K562 (cell line): ENCODE data around the gene CSF1. TPM values are rescaled to one million over a fixed set of nuclear protein-coding genes. Genes with fewer than 3 reads are reported as not detected.

Experiments
- ARNT ChIP-seq, 2 experiments: fragments of 450-650 bp; IDR thresholded peaks; 2 replicates each; pipeline ENCODE4 v1.6.1; 2016; ENCODE audit warnings: mild to moderate bottlenecking in 1 of 2
- BMI1 ChIP-seq: fragments of 150-350 bp; IDR thresholded peaks from 2 replicates; pipeline ENCODE4 v1.6.1; 2014; ENCODE audit warnings: low read length
- CC2D1A ChIP-seq: fragments of 450-650 bp; IDR thresholded peaks from 2 replicates; pipeline ENCODE4 v1.6.1; 2017; ENCODE audit warnings: mild to moderate bottlenecking
- CHD7 ChIP-seq: fragments of 200-600 bp; sonication (generic); IDR thresholded peaks from one replicate; pipeline ENCODE4 v1.6.1; 2012; ENCODE audit warnings: mild to moderate bottlenecking, low read depth, low read length, inconsistent platforms
- E2F3 ChIP-seq: fragments of 250-450 bp; sonication (Bioruptor Pico); IDR thresholded peaks from 2 replicates; pipeline ENCODE4 v1.4.0; 2020; ENCODE audit warnings: mild to moderate bottlenecking
- FIP1L1 ChIP-seq: fragments of 200-400 bp; formaldehyde crosslinking; IDR thresholded peaks from 2 replicates; pipeline ENCODE4 v1.6.1; 2018; ENCODE audit warnings: mild to moderate bottlenecking, low read depth, low read length; ENCODE audit not compliant: poor library complexity, severe bottlenecking
- POLR3A ChIP-seq: IDR thresholded peaks from 2 replicates; pipeline ENCODE4 v1.6.1; 2011; ENCODE audit warnings: borderline replicate concordance, mild to moderate bottlenecking, moderate library complexity; ENCODE audit not compliant: insufficient read length, insufficient read depth; ENCODE audit errors: extremely low read depth
- RBM25 ChIP-seq: fragments of 200-400 bp; formaldehyde crosslinking; IDR thresholded peaks from 2 replicates; pipeline ENCODE4 v1.6.1; 2018; ENCODE audit warnings: low read length, low read depth, moderate library complexity; ENCODE audit not compliant: severe bottlenecking
- ZNF174 ChIP-seq: fragments of 250-450 bp; sonication (Bioruptor Pico); IDR thresholded peaks from 2 replicates; pipeline ENCODE4 v1.4.0; 2020; ENCODE audit warnings: mild to moderate bottlenecking
- ZNF551 ChIP-seq: fragments of 250-450 bp; sonication (Bioruptor Pico); IDR thresholded peaks from 2 replicates; pipeline ENCODE4 v1.5.0; 2021; ENCODE audit warnings: mild to moderate bottlenecking, moderate library complexity
- ZNF584 ChIP-seq: fragments of 200-800 bp; sonication (Bioruptor generic); IDR thresholded peaks from 2 replicates; pipeline ENCODE4 v1.6.1; 2016; ENCODE audit warnings: low read depth, mild to moderate bottlenecking, missing genetic modification characterization, missing compliant biosample characterization
- ZNF655 ChIP-seq: fragments of 250-450 bp; sonication (Bioruptor Pico); IDR thresholded peaks from 2 replicates; pipeline ENCODE4 v1.5.0; 2021
- polyA plus RNA-seq, 8 experiments: library from polyadenylated mRNA; depleted of rRNA in 4 of 8; stranded (reverse) in 5 of 8; unstranded in 3 of 8; fragments of >200 nt; fragmentation: Nextera tagmentation in 2 of 8; fragmentation: Illumina TruSeq in 1 of 8; extraction: Ambion mirVana in 2 of 8; extraction: Trizol in 1 of 8; gene quantifications; 2 replicates each; pipeline versions ENCODE4 v1.2.1 to v1.2.3, GENCODE V29; 2011 to 2014; ENCODE audit warnings: inconsistent platforms in 1 of 8, missing spikeins in 1 of 8
- total RNA-seq, 7 experiments: library from RNA; depleted of rRNA in 6 of 7; stranded (reverse); fragments of >200 nt in 6 of 7; fragmentation: Illumina TruSeq in 2 of 7; extraction: Trizol in 2 of 7; gene quantifications; 2 replicates each; pipeline versions ENCODE4 v1.2.1 to v1.2.3, GENCODE V29; 2011 to 2021; ENCODE audit warnings: low replicate concordance in 1 of 7
- TF ChIP-seq, protein P1 (sequence below): IDR thresholded peaks from 2 replicates; pipeline ENCODE4 v1.6.1; 2014; ENCODE audit warnings: antibody characterized with exemption

The CSF1 gene
- total and polyA plus RNA-seq, 9 of the 15 experiments (the other 6 are each of a cell fraction or from before 2014, with no cell fraction given): 0.18 to 11.8 (median 2.8) TPM

- TF ChIP-seq, protein P1, sequence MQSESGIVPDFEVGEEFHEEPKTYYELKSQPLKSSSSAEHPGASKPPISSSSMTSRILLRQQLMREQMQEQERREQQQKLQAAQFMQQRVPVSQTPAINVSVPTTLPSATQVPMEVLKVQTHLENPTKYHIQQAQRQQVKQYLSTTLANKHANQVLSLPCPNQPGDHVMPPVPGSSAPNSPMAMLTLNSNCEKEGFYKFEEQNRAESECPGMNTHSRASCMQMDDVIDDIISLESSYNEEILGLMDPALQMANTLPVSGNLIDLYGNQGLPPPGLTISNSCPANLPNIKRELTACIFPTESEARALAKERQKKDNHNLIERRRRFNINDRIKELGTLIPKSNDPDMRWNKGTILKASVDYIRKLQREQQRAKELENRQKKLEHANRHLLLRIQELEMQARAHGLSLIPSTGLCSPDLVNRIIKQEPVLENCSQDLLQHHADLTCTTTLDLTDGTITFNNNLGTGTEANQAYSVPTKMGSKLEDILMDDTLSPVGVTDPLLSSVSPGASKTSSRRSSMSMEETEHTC: no peak
- no peak for TF ChIP-seq ZNF174 (CRISPR knock-in tag)
- TF ChIP-seq BMI1: no peak
- TF ChIP-seq CHD7: no peak
- no peak for TF ChIP-seq ARNT (IDR thresholded peaks at IDR 0.05)
- TF ChIP-seq CC2D1A: no peak
- no peak for TF ChIP-seq POLR3A
- no peak for TF ChIP-seq RBM25
- TF ChIP-seq ZNF551: no peak
- TF ChIP-seq E2F3 (CRISPR knock-in tag): no peak; the same call in 1 of the 2 replicates
- TF ChIP-seq ZNF655 (CRISPR knock-in tag): no peak
- TF ChIP-seq FIP1L1: no peak
- no peak for TF ChIP-seq ZNF584 (CRISPR knock-in tag)
These were observed 15.6 kb upstream of the CSF1 start (continued) for GRCh38 chr1:109894823-109895719.
